Naive B cell (primary cell): ENCODE data around the gene TMTC4. TPM values are rescaled to one million over a fixed set of nuclear protein-coding genes. Genes with fewer than 3 reads are reported as not detected.
A peak's percentile ranks its signal among the peaks of the same experiment; 100 is the strongest.
"Not testable (repeated sequence)": the region's sequence is repeated elsewhere in the genome, so short reads cannot be mapped to it uniquely, and the experiment has no call there.

ENCODE experiments used
- ATAC-seq, 2 donors: fragments of 150-1000 bp; cut with Tn5 transposase; 2 replicates each; pipeline ENCODE4 v1.10.0; 2021; ENCODE audit warnings: low read depth in 2 of 2, mild to moderate bottlenecking in 2 of 2, moderate library complexity in 2 of 2
- DNase-seq: peaks from one replicate; pipeline ENCODE4 v3.0.0; 2022
- H3K27ac Mint-ChIP-seq, 6 donors: one replicate each; pipeline ENCODE4 v1.8.0; 2020 to 2022; ENCODE audit warnings: mild to moderate bottlenecking in 6 of 6, mixed read lengths in 6 of 6, moderate library complexity in 5 of 6, inconsistent platforms in 2 of 6
- H3K27me3 Mint-ChIP-seq, 3 donors: one replicate each; pipeline ENCODE4 v1.8.0; 2021 to 2022; ENCODE audit warnings: mixed read lengths in 3 of 3, mild to moderate bottlenecking in 1 of 3
- H3K36me3 Mint-ChIP-seq, 2 donors: one replicate each; pipeline ENCODE4 v1.8.0; 2020 to 2022; ENCODE audit warnings: mixed read lengths in 2 of 2, inconsistent platforms in 1 of 2, mild to moderate bottlenecking in 1 of 2
- H3K4me1 Mint-ChIP-seq, 3 donors: one replicate each; pipeline ENCODE4 v1.8.0; 2020 to 2022; ENCODE audit warnings: mixed read lengths in 3 of 3, inconsistent platforms in 1 of 3, mild to moderate bottlenecking in 1 of 3, moderate library complexity in 1 of 3
- H3K4me3 Mint-ChIP-seq, 8 donors: one replicate each; pipeline ENCODE4 v1.8.0; 2020 to 2022; ENCODE audit warnings: mild to moderate bottlenecking in 8 of 8, mixed read lengths in 8 of 8, moderate library complexity in 8 of 8, inconsistent platforms in 2 of 8
- H3K9me3 Mint-ChIP-seq, 7 donors: one replicate each; pipeline ENCODE4 v1.8.0; 2020 to 2022; ENCODE audit warnings: mixed read lengths in 7 of 7, mild to moderate bottlenecking in 5 of 7, inconsistent platforms in 2 of 7, moderate library complexity in 1 of 7
- polyA plus RNA-seq, 6 donors: library from polyadenylated mRNA; unstranded; fragments of 300-500 nt; fragmentation: Illumina TruSeq; gene quantifications; one replicate each; pipeline ENCODE4 v1.2.3, GENCODE V29; 2021; ENCODE audit warnings: low read depth in 6 of 6

TMTC4 gene
- polyA plus RNA-seq, 6 donors from 2014 or later = 1.5 to 8.5 (median 4.7) TPM

DNA sequence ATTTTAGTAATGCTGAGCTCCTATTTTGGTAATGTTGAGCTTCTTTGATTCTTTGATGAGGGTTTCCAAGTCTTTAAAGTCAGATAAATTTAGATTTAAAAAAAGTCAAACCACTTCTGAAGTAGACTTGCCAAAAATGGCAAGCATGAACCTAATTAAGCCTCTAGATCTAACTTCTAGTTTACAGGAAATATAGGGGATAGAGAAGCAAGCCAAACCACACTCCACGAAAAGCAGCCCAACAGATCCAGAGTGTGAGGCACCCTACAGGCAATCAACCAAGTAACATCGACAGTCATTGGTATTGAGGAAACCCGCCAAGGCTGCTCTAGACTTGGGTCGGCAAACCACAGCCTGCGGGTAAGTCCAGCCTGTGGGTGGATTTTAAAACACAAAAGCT, 89.7 kb downstream of the TMTC4 start:
- ATAC-seq = no peak
- DNase-seq = no peak

DNA sequence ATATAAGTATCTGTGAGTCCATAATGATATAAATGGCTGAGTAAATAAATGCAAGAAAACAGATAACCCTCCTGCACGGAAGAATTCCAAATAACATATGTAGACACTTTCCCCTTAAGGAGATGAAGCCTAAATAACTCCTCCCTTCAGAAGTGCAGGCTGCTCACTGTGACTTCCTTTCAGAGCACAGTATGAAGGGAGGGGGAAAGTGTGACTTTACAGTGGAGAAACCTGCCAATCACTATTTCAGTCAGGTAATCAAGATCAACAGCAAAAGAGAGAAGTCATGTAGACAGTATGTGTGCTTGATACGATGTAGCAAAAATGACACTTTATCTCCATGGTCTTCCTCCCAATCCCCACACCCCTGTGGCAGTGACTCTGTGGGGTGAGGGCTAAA, 93.1 kb downstream of the TMTC4 start:
- peaks cover 0 to 3% (median 0%) of the 10 kb centered on the region in 7 donors for H3K9me3 Mint-ChIP-seq
- no peaks in the 10 kb centered on the region for H3K27me3 Mint-ChIP-seq
- ATAC-seq = no peak

More for the DNA sequence above, 89.7 kb downstream of the TMTC4 start:
- Mint-ChIP-seq H3K27ac (no peak overlapping the region), H3K36me3 (peaks cover 9 to 26% of the 10 kb centered on the region in 2 donors), H3K4me1 (peaks cover 8 to 24% (median 17%) of the 10 kb centered on the region in 3 donors), H3K9me3 (peaks cover 0 to 3% (median 0%) of the 10 kb centered on the region in 7 donors), H3K4me3 (no peak overlapping the region), H3K27me3 (no peaks in the 10 kb centered on the region)

DNA sequence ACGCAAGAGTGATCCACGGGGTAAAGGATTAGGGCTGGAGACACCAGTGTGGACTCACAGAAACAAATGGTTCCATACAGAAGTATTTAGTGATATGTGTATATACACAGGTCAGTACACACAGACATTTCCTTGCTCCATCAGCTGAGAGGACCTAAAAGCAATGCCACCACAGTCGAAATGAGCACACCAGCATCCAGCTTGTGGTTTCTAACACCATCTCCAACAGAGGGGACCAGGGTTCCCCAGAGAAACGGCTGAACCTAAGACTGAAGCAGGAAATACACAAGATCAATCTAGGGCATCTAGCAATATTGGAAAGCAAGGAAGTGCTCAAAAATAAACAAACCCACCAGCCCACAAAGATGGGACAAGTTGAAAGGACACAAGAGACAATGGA, 93.6 kb downstream of the TMTC4 start:
- Mint-ChIP-seq H3K4me3 (no peak overlapping the region), H3K27me3 (no peaks in the 10 kb centered on the region), H3K36me3 (peaks cover 15 to 30% of the 10 kb centered on the region in 2 donors), H3K27ac (no peak overlapping the region), H3K4me1 (peaks cover 0 to 2% (median 0%) of the 10 kb centered on the region in 3 donors), H3K9me3 (peaks cover 0 to 3% (median 0%) of the 10 kb centered on the region in 7 donors)
- ATAC-seq (no peak), DNase-seq (no peak)

More for the DNA sequence above, 93.1 kb downstream of the TMTC4 start:
- Mint-ChIP-seq H3K27ac (no peak overlapping the region), H3K4me1 (peaks cover 0 to 2% (median 2%) of the 10 kb centered on the region in 3 donors), H3K4me3 (no peak overlapping the region), H3K36me3 (peaks cover 15 to 30% of the 10 kb centered on the region in 2 donors)
- no peak for DNase-seq

DNA sequence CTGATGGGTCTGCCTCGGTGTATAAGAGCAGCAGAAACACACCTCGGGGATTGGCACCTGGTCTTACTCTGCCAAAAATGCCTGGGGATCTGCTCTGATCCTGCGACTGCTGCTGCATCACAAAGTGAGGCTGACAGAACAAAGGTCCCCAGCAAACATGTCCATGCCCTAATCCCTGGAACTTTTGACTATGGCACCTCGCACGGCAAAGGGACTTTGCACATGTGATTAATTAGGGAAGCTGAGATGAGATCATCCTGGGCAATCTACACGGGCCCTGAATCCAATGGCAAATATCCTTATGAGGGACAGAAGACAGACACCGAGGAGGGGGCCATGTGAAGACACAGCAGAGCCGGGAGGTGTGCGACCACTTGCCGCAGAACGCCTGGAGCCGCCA, 94.5 kb downstream of the TMTC4 start:
- ATAC-seq (no peak), DNase-seq (no peak)
- Mint-ChIP-seq H3K4me3 (no peak overlapping the region), H3K4me1 (peaks cover 0 to 2% (median 0%) of the 10 kb centered on the region in 3 donors), H3K36me3 (peaks cover 15 to 30% of the 10 kb centered on the region in 2 donors), H3K27ac (peak overlapping the region in 1 of 6 donors; percentile 68), H3K27me3 (no peaks in the 10 kb centered on the region), H3K9me3 (peaks cover 0 to 3% (median 0%) of the 10 kb centered on the region in 7 donors)

DNA sequence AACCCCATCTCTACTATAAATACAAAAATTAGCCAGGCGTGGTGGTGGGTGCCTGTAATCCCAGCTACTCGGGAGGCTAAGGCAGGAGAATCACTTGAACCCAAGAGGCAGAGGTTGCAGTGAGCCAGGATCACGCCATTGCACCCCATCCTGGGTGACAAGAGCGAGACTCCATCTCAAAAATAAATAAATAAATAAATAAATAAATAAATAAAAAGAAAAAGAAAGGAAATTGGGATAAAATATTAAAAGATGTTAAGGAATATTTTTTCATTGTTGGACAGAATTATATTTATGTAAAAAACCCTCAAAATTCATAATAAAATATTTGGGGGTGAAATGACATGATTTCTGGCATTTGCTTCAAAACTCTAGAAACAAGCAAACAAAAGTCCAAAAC, 97.4 kb downstream of the TMTC4 start:
- H3K27ac Mint-ChIP-seq, H3K9me3 Mint-ChIP-seq, H3K4me1 Mint-ChIP-seq, H3K4me3 Mint-ChIP-seq, DNase-seq, ATAC-seq, H3K27me3 Mint-ChIP-seq: not testable (repeated sequence)
- H3K36me3 Mint-ChIP-seq = peaks cover 15 to 27% of the 10 kb centered on the region in 2 donors

DNA sequence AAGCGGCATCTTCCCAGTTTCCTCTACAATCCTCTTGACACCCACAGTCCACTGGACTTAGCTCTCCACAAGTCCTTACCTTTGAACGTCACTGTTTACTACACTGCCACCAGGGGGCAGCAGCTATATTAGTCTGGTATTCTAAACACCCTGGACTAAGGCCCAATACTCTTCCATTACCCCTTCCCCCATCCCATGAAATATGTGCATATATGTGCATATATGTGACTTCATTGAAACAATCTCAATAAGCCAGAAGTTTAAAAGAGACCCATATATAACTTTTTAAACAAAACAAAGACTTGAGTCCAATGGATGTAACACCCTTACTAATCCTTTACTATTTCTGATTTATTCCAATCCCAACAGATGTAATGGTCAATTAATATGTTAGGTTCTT, 101.5 kb downstream of the TMTC4 start:
- Mint-ChIP-seq H3K27ac (no peak overlapping the region), H3K36me3 (peaks cover 0 to 1% of the 10 kb centered on the region in 2 donors), H3K9me3 (no peaks in the 10 kb centered on the region), H3K4me3 (no peak overlapping the region), H3K27me3 (no peaks in the 10 kb centered on the region), H3K4me1 (peaks cover 0 to 2% (median 0%) of the 10 kb centered on the region in 3 donors)
- DNase-seq = peak; percentile 60
- ATAC-seq = peak; percentile 64 to 73

DNA sequence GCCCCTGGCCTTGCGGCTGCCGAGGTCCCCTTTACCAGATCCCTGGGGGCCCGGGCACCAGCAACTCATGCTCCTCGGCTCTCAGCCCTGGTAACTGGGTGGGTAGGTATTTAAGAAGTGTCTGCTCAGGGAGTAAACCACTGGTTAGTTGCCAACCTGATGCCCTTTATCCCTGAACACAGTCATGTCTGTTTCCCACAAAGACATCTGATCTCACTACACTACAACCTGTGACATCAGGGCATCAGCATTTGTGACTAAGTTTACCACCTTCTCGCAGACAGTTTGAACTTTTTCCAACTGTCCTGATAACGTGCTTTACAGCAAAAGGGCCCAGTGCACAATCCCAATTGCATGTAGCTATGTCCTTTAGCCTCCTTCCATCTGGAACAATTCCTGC, 108.1 kb downstream of the TMTC4 start:
- Mint-ChIP-seq H3K9me3 (peaks cover 0 to 6% (median 0%) of the 10 kb centered on the region in 7 donors), H3K36me3 (peaks cover 19 to 22% of the 10 kb centered on the region in 2 donors), H3K27me3 (no peaks in the 10 kb centered on the region), H3K4me1 (no peaks in the 10 kb centered on the region), H3K27ac (no peak overlapping the region), H3K4me3 (no peak overlapping the region)
- ATAC-seq (no peak), DNase-seq (no peak)

DNA sequence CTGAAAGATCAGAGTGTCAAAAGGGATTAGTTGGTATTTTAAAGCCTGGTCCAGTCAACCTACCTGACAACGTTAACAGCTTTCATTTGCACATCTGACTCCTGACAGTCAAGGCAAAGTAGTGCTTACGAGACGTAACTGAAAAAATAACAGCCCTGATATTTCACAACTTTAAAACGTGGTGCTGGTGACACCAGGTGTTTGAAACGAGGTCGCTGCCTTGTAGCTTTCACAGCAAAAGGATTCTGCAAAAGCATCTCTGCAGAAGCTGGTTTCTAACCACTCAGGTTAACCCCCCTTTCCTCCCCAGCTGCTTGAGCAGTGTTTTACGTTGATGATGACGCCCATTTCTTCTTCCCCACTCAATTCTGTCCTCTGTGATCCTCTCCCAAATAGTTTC, 109.3 kb downstream of the TMTC4 start:
- Mint-ChIP-seq H3K4me3 (no peak overlapping the region), H3K9me3 (peaks cover 0 to 6% (median 0%) of the 10 kb centered on the region in 7 donors), H3K4me1 (no peaks in the 10 kb centered on the region), H3K36me3 (peaks cover 19 to 22% of the 10 kb centered on the region in 2 donors), H3K27me3 (no peaks in the 10 kb centered on the region), H3K27ac (no peak overlapping the region)
- no peak for ATAC-seq
- DNase-seq = no peak

DNA sequence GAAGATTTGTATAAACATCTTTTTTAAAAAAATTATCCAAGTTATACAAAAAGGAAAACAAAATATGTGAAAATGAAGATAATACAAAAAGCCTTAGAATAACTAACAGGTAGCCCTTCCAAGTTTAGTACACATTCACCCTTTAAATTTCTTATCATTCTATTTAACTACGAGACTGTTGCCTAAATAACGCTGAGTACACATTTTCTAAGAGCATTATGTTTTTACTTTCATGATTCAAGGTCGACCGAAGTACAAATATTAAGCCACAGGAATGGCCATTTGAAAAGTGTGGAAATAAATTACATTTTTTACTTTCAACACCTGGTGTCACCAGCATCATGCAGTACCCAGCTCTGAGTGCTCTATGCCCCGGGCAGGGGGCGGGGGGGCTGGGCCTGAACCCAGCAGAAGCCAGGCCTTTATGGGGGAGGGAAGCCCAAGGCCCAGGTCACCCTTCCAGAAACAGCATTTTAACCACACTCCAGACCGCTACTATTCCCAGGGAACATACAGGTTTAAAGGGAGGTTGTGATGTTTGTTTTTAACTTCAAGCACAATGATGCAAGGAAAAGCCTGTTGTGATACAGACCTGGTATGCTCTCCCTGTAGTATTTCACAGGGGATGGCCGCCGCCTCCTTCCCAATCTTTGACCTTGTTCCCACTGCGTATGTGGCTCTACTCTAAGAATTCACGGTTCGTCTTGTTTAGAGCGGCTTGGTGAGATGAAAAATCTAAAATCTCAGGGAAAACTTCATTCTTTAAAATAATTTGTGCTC, 110.0 kb downstream of the TMTC4 start:
- no peak overlapping the region for H3K4me3 Mint-ChIP-seq
- H3K36me3 Mint-ChIP-seq = peaks cover 19 to 22% of the 10 kb centered on the region in 2 donors
- no peak for DNase-seq
- no peak for ATAC-seq
- H3K27ac Mint-ChIP-seq = peak overlapping the region in 1 of 6 donors; percentile 50
- H3K4me1 Mint-ChIP-seq = no peaks in the 10 kb centered on the region
- no peaks in the 10 kb centered on the region for H3K27me3 Mint-ChIP-seq
- H3K9me3 Mint-ChIP-seq = peaks cover 0 to 6% (median 0%) of the 10 kb centered on the region in 7 donors

DNA sequence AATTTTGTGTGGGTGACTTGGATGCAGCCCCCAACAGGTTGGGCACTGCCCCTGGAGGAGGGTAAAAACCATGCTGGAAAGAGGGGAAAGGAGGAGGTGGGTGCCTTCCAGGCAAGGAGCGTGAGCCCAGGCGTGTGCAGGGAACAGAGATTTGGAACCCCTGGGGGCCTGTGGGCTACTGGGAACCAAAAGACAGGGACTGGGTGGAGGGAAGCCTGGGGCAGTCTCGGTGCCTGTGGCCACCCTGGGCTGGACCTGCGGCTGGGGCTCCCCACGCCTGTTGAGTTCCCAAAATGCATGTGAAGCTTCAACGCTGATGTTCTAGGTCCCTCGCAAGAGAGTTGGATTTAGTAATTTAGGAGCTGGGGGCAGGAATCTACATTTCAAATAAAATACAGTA, 110.8 kb downstream of the TMTC4 start:
- Mint-ChIP-seq H3K9me3 (peaks cover 0 to 6% (median 0%) of the 10 kb centered on the region in 7 donors), H3K27me3 (no peaks in the 10 kb centered on the region), H3K4me1 (no peaks in the 10 kb centered on the region), H3K27ac (no peak overlapping the region), H3K4me3 (no peak overlapping the region), H3K36me3 (peaks cover 19 to 22% of the 10 kb centered on the region in 2 donors)
- ATAC-seq (no peak), DNase-seq (no peak)

DNA sequence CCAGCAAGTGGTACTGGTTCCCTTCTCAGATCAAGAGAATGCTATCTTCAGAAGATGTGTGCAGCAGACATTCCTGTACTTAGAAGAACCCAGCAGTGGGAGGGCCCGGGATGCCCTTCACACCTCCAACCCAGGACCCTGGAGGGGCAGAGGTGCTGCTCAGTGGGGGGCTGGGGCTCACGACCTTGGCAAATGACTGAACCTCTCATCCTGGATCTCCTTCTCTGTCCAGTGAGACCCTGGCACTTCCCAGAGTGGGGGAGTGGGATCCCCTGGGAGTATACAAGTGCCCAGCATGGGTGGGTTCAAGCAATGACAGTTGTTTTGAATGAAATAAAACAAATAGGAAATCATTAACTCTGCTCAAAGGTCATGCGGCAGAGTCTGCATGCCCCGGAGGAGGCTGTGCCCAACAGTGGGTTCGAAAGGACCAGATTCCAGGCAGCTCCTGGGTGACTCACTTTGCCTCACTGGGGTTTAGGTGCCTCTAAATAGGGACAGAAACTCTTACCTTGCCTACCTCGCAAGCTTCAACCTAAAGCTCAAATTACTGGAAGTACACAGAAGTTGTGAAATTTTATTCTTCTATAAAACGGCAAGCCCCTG, 112.9 kb downstream of the TMTC4 start:
- H3K27me3 Mint-ChIP-seq = no peaks in the 10 kb centered on the region
- no peak for DNase-seq
- H3K27ac Mint-ChIP-seq = no peak overlapping the region
- no peak overlapping the region for H3K4me3 Mint-ChIP-seq
- peaks cover 11 to 15% of the 10 kb centered on the region in 2 donors for H3K36me3 Mint-ChIP-seq
- H3K4me1 Mint-ChIP-seq = peaks cover 0 to 4% (median 0%) of the 10 kb centered on the region in 3 donors
- H3K9me3 Mint-ChIP-seq = peaks cover 0 to 6% (median 0%) of the 10 kb centered on the region in 7 donors
- no peak for ATAC-seq

DNA sequence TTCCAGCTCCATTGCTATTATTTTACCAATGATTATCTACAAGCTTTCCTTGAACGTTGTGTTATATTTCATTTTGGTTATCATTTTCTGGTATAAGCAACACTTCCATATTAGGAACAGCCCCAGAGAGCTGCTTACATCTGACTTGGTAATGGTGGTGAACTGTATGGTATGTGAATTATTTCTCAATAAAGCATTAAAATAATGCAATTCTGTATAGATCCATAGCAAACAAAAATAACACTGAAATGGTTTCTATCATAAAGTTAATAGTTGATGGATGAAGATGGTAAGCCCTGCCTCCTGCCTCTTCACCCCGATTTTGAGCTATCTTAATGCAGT, 113.5 kb downstream of the TMTC4 start:
- ATAC-seq (no peak), DNase-seq (no peak)
- Mint-ChIP-seq H3K4me3 (no peak overlapping the region), H3K9me3 (peaks cover 0 to 1% (median 0%) of the 10 kb centered on the region in 7 donors), H3K4me1 (peaks cover 0 to 4% (median 0%) of the 10 kb centered on the region in 3 donors), H3K27me3 (no peaks in the 10 kb centered on the region), H3K36me3 (peaks cover 5 to 9% of the 10 kb centered on the region in 2 donors), H3K27ac (peak overlapping the region in 1 of 6 donors; percentile 7)

DNA sequence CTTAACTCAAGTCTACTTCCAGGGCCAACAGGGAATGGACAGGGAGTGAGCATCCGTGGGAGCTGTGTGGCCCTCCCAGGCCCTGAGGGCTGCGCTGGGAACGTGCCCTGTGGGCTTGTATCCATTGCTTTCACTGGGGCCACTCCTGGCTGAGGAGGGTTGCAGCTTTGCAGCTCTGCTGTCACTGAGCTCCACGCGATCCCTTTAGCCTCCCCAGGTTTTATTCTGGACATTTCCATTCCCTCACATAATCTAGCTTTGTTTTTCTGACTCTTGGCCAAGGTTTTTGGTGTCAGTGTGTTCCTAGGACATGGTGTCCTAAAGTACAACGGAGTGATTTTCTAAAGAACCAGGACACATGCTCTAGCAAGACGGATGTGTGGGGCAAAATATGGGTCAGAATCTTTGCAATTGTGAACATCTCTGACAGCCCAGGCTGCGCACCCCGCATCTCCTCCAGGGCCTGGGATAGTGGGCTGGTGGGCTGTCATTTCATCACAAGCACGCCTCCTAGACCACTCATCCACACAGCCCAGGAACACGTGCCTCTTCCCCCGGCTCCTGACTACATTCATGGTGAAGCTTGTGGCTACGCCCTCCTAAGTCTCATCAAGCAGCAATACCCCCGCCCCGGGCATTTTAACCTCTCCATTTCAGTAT, 114.0 kb downstream of the TMTC4 start:
- Mint-ChIP-seq H3K27ac (no peak overlapping the region), H3K4me1 (peaks cover 0 to 4% (median 0%) of the 10 kb centered on the region in 3 donors), H3K9me3 (no peaks in the 10 kb centered on the region), H3K27me3 (no peaks in the 10 kb centered on the region), H3K4me3 (no peak overlapping the region), H3K36me3 (peaks cover 4% of the 10 kb centered on the region in 2 donors)
- no peak for ATAC-seq
- DNase-seq = no peak
